GM18951 (cell line): ENCODE results near the gene KCTD2.
"Not testable (repeated sequence)": the region's sequence is repeated elsewhere in the genome, so short reads cannot be mapped to it uniquely, and the experiment has no call there.

Source experiments
- POLR2A ChIP-seq: IDR thresholded peaks from 4 replicates; pipeline ENCODE4 v1.6.1; 2011; ENCODE audit warnings: mild to moderate bottlenecking; ENCODE audit not compliant: insufficient read length, insufficient read depth; ENCODE audit errors: extremely low read depth
- in situ Hi-C: fragments of 300-500 bp; cut with MboI; formaldehyde crosslinking; loops from one replicate; pipeline ENCODE4 v1.12.0; 2022; ENCODE audit warnings: low sequenced_read_pairs, mixed read lengths, inconsistent platforms; ENCODE audit not compliant: unreplicated experiment

KCTD2 gene, protein sequence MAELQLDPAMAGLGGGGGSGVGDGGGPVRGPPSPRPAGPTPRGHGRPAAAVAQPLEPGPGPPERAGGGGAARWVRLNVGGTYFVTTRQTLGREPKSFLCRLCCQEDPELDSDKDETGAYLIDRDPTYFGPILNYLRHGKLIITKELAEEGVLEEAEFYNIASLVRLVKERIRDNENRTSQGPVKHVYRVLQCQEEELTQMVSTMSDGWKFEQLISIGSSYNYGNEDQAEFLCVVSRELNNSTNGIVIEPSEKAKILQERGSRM

GRCh38 chr17:75046407-75047289 lies at the start of gene KCTD2, which contains the start of gene ATP5PD:
TSS of gene KCTD2 (plus strand) at chr17:75047225. CDS start at chr17:75047251, 26 bp downstream.
TSS of gene ATP5PD (minus strand) at chr17:75046969. CDS start at chr17:75042650, 4,319 bp downstream.
- in situ Hi-C loops, result no loop called here
- peak; percentile 94 for TF ChIP-seq POLR2A

GRCh38 chr17:74998783-74999182 lies 48.2 kb upstream of the KCTD2 start:
- in situ Hi-C loops, result no loop called here
- no peak for TF ChIP-seq POLR2A

- in situ Hi-C loops, result no loop called here
- TF ChIP-seq POLR2A, result no peak
Measured at GRCh38 chr17:74999523-74999922, 47.5 kb upstream of the KCTD2 start.

DNA sequence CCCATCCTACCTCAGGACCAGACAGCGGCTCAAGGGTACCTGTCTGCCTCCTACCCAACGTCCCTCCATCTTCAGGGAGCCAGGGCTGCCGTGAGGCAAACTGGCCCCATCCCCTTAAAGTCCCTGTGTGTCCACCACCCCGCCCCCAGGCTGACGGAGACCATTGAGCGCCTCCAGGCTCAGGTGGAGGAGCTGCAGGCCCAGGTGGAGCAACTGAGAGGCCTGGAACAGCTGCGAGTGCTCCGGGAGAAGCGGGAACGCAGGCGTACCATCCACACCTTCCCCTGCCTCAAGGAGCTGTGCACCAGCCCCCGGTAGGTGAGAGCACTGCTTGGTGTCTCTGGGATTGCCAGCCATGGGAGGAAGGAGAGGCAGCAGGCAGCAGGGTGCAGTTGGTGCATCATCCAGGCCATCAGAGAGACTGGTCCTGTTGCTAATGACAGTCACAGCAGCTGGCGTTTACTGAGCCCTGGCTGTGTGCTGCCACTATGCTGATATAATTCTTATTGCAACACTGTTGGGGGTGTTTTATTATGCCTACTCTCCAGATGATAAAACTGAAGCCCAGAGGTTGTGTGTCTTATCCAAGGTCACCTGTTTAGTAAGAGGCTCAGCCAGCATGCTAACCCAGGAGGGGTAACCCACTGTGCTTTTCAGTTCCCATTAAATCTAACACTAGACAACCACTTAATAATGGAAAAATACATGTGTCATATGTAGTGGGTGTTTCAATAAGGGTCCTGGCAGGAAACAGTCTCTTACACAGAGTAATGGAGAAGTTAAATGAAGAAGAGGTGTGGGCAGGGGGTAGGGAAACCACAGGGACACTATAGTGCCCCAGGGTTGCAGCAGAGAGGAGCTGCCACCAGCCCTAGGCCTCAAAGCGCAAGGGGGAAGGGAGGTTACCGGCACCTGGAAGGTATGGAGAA lies 44.8 kb upstream of the KCTD2 start:
- in situ Hi-C loops, result no loop called here
- TF ChIP-seq POLR2A, result no peak

DNA sequence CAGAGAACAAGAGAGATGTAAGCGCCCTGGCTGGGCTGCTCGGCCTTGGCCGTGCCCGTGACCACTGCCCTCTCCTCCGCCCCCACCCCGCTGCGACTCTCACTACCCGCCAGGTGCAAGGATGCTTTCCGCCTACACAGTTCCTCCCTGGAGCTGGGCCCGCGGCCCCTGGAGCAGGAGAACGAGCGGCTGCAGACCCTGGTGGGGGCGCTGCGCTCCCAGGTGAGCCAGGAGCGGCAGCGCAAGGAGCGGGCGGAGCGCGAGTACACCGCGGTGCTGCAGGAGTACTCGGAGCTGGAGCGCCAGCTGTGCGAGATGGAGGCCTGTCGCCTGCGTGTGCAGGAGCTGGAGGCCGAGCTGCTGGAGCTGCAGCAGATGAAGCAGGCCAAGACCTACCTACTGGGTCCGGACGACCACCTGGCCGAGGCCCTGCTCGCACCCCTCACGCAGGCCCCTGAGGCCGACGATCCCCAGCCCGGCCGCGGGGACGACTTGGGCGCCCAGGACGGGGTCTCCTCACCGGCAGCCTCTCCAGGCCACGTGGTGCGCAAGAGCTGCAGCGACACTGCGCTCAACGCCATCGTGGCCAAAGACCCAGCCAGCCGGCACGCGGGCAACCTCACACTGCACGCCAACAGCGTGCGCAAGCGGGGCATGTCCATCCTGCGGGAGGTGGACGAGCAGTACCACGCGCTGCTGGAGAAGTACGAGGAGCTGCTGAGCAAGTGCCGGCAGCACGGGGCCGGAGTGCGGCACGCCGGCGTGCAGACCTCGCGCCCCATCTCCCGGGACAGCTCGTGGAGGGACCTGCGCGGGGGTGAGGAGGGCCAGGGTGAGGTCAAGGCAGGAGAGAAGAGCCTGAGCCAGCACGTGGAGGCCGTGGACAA lies 43.7 kb upstream of the KCTD2 start:
- in situ Hi-C loops, result no loop called here
- TF ChIP-seq POLR2A, result no peak

- TF ChIP-seq POLR2A, result no peak
- in situ Hi-C loops, result no loop called here
Measured at GRCh38 chr17:75003957-75004355, 43.1 kb upstream of the KCTD2 start.

DNA sequence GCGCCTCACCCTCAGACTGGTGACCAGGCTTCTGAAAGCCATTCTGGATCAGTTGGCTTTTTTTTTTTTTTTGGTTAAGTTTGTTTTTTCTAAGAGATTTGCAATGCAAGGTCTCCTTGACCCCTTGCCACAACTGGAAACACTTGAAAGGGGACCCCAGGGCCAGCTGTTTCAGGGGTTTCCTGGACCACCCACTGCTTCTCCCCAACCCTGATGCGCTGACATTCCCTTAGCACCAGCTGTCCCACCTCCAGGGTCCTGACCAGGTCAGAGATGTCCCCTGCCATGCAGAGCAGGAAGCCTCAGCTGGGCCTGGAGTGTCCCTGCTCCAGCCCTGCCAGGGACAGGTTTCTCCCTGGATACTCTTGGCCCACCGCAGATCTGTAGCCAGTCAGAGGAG lies 42.7 kb upstream of the KCTD2 start:
- in situ Hi-C loops, result no loop called here
- TF ChIP-seq POLR2A, result no peak

- no peak for TF ChIP-seq POLR2A
- in situ Hi-C loops, result no loop called here
Measured at GRCh38 chr17:75005291-75005690, 41.7 kb upstream of the KCTD2 start.

GRCh38 chr17:75006084-75006483 lies 40.9 kb upstream of the KCTD2 start:
- in situ Hi-C loops, result not testable (repeated sequence)

DNA sequence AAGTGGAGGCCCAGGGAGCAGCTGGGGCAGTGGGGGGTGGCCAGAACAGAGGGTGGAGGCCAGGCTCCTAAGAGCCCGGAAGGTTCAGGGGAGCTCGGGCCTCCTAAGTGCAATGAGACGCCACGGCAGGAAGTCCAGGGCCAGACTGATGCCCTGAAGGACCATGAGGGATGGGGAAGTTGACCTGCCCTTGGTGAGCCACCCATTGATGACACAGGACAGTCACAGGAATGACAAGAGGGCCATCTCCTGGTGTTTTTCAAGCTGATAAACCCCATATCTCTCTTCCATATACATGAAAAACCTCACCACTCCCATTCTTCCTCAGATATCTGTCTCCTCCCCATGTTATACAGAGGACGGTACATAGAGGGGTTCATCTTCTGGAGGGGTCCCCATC lies 40.4 kb upstream of the KCTD2 start:
- TF ChIP-seq POLR2A, result no peak
- in situ Hi-C loops, result no loop called here

DNA sequence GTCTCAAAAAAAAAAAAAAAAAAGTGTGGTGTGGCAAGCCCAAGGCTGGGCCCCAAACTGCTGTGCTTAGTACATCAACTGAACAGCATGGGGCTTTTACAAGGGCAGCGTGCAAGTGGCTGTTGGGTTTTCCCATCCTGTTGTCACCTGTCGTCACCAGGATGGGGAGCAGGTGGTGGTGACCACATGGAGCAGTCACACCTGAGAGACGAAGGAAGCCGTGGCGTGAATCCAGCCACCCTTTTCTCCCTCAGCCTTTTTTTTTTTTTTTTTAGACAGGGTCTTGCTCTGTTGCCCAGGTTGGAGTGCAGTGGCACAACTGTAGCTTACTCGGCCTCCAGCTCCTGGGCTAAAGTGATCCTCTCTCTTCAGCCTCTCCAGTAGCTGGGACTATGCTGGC lies 38.7 kb upstream of the KCTD2 start:
- in situ Hi-C loops, result no loop called here
- TF ChIP-seq POLR2A, result no peak

- TF ChIP-seq POLR2A, result no peak
- in situ Hi-C loops, result no loop called here
Measured at GRCh38 chr17:75009139-75009724, 37.8 kb upstream of the KCTD2 start.
